Measurements from ENCODE around the gene CYP26B1. TPM values are rescaled to one million over a fixed set of nuclear protein-coding genes. Genes with fewer than 3 reads are reported as not detected.

The CYP26B1 gene
- total RNA-seq, 1 experiment from 2014 or later: 0.42 TPM

DNA sequence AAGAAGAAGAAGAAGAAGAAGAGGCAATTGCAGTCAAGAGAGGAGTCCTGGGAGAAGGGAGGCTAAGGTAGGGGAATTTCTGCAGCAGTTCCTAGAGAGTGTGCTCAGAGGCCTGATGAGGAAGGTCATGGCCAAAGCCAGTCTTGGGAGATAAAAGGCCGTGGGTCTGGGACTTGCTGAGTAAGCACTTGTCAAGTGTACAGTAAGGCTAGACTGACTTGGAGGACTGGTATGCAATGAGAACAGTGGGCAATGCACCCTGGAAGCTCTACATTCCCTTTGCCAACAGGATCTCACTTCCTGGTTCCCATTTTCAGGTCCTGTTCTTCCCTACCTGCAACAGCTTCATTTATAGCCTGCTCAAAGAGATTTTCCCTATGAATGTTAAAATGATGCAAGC lies 28.6 kb upstream of the CYP26B1 start:
- no peak for ATAC-seq
- Mint-ChIP-seq H3K27ac (no peak overlapping the region), H3K4me3 (no peak overlapping the region), H3K4me1 (peaks cover 20% of the 10 kb centered on the region), H3K9me3 (peaks cover 3% of the 10 kb centered on the region; the same call in 1 of the 2 replicates), H3K36me3 (peaks cover 2% of the 10 kb centered on the region; the same call in 1 of the 2 replicates), H3K27me3 (ENCODE audit: low read depth) (no peaks in the 10 kb centered on the region)
- ChIA-PET CTCF (interaction anchor here (1.4 kb wide), 1 partner anchor 192 kb away, joined by 4 read pairs; no protein-coding TSS in a partner anchor), POLR2A (interaction anchor here (0.7 kb wide), 1 partner anchor 472 kb away, joined by 5 read pairs; no protein-coding TSS in a partner anchor)
- DNase-seq (ENCODE audit: low spot score): no peak
- TF ChIP-seq FOXJ3 (CRISPR knock-in tag; IDR thresholded peaks at IDR 0.05; ENCODE audit: borderline replicate concordance) (no peak), MYBL2 (CRISPR knock-in tag; IDR thresholded peaks at IDR 0.05) (no peak), JUN (CRISPR knock-in tag; IDR thresholded peaks at IDR 0.05) (no peak), ESRRA (CRISPR knock-in tag; IDR thresholded peaks at IDR 0.05; ENCODE audit: borderline replicate concordance) (no peak), SMAD4 (CRISPR knock-in tag; IDR thresholded peaks at IDR 0.05) (no peak), GTF2I (CRISPR knock-in tag; conservative IDR thresholded peaks at IDR 0.05) (no peak), GRHL2 (CRISPR knock-in tag; IDR thresholded peaks at IDR 0.05; ENCODE audit: insufficient replicate concordance, severe bottlenecking) (no peak), SMAD3 (CRISPR knock-in tag; IDR thresholded peaks at IDR 0.05; ENCODE audit: borderline replicate concordance) (no peak), NFE2L1 (CRISPR knock-in tag; IDR thresholded peaks at IDR 0.05) (no peak), HMGA2 (CRISPR knock-in tag; IDR thresholded peaks at IDR 0.05) (no peak), NFYB (CRISPR knock-in tag; conservative IDR thresholded peaks at IDR 0.05; ENCODE audit: low read depth) (no peak), ZNF317 (CRISPR knock-in tag; IDR thresholded peaks at IDR 0.05; ENCODE audit: borderline replicate concordance, low read depth) (no peak), ZNF423 (CRISPR knock-in tag; IDR thresholded peaks at IDR 0.05) (no peak), SP1 (CRISPR knock-in tag; conservative IDR thresholded peaks at IDR 0.05) (no peak)
- TF ChIP-seq, protein P1, sequence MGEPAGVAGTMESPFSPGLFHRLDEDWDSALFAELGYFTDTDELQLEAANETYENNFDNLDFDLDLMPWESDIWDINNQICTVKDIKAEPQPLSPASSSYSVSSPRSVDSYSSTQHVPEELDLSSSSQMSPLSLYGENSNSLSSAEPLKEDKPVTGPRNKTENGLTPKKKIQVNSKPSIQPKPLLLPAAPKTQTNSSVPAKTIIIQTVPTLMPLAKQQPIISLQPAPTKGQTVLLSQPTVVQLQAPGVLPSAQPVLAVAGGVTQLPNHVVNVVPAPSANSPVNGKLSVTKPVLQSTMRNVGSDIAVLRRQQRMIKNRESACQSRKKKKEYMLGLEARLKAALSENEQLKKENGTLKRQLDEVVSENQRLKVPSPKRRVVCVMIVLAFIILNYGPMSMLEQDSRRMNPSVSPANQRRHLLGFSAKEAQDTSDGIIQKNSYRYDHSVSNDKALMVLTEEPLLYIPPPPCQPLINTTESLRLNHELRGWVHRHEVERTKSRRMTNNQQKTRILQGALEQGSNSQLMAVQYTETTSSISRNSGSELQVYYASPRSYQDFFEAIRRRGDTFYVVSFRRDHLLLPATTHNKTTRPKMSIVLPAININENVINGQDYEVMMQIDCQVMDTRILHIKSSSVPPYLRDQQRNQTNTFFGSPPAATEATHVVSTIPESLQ (CRISPR knock-in tag; IDR thresholded peaks at IDR 0.05): no peak
- TF ChIP-seq, protein P2, sequence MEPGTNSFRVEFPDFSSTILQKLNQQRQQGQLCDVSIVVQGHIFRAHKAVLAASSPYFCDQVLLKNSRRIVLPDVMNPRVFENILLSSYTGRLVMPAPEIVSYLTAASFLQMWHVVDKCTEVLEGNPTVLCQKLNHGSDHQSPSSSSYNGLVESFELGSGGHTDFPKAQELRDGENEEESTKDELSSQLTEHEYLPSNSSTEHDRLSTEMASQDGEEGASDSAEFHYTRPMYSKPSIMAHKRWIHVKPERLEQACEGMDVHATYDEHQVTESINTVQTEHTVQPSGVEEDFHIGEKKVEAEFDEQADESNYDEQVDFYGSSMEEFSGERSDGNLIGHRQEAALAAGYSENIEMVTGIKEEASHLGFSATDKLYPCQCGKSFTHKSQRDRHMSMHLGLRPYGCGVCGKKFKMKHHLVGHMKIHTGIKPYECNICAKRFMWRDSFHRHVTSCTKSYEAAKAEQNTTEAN (CRISPR knock-in tag; IDR thresholded peaks at IDR 0.05): no peak
- TF ChIP-seq, protein P3, sequence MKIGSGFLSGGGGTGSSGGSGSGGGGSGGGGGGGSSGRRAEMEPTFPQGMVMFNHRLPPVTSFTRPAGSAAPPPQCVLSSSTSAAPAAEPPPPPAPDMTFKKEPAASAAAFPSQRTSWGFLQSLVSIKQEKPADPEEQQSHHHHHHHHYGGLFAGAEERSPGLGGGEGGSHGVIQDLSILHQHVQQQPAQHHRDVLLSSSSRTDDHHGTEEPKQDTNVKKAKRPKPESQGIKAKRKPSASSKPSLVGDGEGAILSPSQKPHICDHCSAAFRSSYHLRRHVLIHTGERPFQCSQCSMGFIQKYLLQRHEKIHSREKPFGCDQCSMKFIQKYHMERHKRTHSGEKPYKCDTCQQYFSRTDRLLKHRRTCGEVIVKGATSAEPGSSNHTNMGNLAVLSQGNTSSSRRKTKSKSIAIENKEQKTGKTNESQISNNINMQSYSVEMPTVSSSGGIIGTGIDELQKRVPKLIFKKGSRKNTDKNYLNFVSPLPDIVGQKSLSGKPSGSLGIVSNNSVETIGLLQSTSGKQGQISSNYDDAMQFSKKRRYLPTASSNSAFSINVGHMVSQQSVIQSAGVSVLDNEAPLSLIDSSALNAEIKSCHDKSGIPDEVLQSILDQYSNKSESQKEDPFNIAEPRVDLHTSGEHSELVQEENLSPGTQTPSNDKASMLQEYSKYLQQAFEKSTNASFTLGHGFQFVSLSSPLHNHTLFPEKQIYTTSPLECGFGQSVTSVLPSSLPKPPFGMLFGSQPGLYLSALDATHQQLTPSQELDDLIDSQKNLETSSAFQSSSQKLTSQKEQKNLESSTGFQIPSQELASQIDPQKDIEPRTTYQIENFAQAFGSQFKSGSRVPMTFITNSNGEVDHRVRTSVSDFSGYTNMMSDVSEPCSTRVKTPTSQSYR (CRISPR knock-in tag; IDR thresholded peaks at IDR 0.05): no peak
- TF ChIP-seq, protein P4, sequence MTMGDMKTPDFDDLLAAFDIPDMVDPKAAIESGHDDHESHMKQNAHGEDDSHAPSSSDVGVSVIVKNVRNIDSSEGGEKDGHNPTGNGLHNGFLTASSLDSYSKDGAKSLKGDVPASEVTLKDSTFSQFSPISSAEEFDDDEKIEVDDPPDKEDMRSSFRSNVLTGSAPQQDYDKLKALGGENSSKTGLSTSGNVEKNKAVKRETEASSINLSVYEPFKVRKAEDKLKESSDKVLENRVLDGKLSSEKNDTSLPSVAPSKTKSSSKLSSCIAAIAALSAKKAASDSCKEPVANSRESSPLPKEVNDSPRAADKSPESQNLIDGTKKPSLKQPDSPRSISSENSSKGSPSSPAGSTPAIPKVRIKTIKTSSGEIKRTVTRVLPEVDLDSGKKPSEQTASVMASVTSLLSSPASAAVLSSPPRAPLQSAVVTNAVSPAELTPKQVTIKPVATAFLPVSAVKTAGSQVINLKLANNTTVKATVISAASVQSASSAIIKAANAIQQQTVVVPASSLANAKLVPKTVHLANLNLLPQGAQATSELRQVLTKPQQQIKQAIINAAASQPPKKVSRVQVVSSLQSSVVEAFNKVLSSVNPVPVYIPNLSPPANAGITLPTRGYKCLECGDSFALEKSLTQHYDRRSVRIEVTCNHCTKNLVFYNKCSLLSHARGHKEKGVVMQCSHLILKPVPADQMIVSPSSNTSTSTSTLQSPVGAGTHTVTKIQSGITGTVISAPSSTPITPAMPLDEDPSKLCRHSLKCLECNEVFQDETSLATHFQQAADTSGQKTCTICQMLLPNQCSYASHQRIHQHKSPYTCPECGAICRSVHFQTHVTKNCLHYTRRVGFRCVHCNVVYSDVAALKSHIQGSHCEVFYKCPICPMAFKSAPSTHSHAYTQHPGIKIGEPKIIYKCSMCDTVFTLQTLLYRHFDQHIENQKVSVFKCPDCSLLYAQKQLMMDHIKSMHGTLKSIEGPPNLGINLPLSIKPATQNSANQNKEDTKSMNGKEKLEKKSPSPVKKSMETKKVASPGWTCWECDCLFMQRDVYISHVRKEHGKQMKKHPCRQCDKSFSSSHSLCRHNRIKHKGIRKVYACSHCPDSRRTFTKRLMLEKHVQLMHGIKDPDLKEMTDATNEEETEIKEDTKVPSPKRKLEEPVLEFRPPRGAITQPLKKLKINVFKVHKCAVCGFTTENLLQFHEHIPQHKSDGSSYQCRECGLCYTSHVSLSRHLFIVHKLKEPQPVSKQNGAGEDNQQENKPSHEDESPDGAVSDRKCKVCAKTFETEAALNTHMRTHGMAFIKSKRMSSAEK (CRISPR knock-in tag; IDR thresholded peaks at IDR 0.05; ENCODE audit: borderline replicate concordance): no peak
- TF ChIP-seq, protein P5, sequence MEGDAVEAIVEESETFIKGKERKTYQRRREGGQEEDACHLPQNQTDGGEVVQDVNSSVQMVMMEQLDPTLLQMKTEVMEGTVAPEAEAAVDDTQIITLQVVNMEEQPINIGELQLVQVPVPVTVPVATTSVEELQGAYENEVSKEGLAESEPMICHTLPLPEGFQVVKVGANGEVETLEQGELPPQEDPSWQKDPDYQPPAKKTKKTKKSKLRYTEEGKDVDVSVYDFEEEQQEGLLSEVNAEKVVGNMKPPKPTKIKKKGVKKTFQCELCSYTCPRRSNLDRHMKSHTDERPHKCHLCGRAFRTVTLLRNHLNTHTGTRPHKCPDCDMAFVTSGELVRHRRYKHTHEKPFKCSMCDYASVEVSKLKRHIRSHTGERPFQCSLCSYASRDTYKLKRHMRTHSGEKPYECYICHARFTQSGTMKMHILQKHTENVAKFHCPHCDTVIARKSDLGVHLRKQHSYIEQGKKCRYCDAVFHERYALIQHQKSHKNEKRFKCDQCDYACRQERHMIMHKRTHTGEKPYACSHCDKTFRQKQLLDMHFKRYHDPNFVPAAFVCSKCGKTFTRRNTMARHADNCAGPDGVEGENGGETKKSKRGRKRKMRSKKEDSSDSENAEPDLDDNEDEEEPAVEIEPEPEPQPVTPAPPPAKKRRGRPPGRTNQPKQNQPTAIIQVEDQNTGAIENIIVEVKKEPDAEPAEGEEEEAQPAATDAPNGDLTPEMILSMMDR (IDR thresholded peaks at IDR 0.05): no peak
- TF ChIP-seq, protein P6, sequence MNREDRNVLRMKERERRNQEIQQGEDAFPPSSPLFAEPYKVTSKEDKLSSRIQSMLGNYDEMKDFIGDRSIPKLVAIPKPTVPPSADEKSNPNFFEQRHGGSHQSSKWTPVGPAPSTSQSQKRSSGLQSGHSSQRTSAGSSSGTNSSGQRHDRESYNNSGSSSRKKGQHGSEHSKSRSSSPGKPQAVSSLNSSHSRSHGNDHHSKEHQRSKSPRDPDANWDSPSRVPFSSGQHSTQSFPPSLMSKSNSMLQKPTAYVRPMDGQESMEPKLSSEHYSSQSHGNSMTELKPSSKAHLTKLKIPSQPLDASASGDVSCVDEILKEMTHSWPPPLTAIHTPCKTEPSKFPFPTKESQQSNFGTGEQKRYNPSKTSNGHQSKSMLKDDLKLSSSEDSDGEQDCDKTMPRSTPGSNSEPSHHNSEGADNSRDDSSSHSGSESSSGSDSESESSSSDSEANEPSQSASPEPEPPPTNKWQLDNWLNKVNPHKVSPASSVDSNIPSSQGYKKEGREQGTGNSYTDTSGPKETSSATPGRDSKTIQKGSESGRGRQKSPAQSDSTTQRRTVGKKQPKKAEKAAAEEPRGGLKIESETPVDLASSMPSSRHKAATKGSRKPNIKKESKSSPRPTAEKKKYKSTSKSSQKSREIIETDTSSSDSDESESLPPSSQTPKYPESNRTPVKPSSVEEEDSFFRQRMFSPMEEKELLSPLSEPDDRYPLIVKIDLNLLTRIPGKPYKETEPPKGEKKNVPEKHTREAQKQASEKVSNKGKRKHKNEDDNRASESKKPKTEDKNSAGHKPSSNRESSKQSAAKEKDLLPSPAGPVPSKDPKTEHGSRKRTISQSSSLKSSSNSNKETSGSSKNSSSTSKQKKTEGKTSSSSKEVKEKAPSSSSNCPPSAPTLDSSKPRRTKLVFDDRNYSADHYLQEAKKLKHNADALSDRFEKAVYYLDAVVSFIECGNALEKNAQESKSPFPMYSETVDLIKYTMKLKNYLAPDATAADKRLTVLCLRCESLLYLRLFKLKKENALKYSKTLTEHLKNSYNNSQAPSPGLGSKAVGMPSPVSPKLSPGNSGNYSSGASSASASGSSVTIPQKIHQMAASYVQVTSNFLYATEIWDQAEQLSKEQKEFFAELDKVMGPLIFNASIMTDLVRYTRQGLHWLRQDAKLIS (CRISPR knock-in tag; IDR thresholded peaks at IDR 0.05; ENCODE audit: borderline replicate concordance): no peak

Data from WTC11 (cell line).